Fibroblast of the aortic adventitia (primary cell): ENCODE measurements around the gene MOV10L1. TPM values are rescaled to one million over a fixed set of nuclear protein-coding genes. Genes with fewer than 3 reads are reported as not detected.
A peak's percentile ranks its signal among the peaks of the same experiment; 100 is the strongest.
"Not testable (repeated sequence)": the region's sequence is repeated elsewhere in the genome, so short reads cannot be mapped to it uniquely, and the experiment has no call there.

Source experiments
- DNase-seq: peaks from one replicate; pipeline ENCODE4 v3.0.0-alpha.2; 2010; ENCODE audit warnings: low read depth
- H3K4me3 ChIP-seq: 2 replicates; pipeline ENCODE4 v1.5.1; 2011; ENCODE audit warnings: low read depth, mild to moderate bottlenecking, control low read depth, low read length, moderate library complexity
- total RNA-seq: library from RNA; depleted of rRNA; stranded (reverse); fragments of >200 nt; gene quantifications from 2 replicates; pipeline ENCODE4 v1.2.3, GENCODE V29; 2012; ENCODE audit warnings: low replicate concordance
- TF ChIP-seq, protein P1 (sequence below): IDR thresholded peaks from 2 replicates; pipeline ENCODE4 v1.5.1; 2011; ENCODE audit warnings: mild to moderate bottlenecking, low read length, control low read depth, inconsistent platforms; ENCODE audit not compliant: insufficient read depth

Gene MOV10L1
- total RNA-seq, 1 donor = 5.1 TPM

DNA sequence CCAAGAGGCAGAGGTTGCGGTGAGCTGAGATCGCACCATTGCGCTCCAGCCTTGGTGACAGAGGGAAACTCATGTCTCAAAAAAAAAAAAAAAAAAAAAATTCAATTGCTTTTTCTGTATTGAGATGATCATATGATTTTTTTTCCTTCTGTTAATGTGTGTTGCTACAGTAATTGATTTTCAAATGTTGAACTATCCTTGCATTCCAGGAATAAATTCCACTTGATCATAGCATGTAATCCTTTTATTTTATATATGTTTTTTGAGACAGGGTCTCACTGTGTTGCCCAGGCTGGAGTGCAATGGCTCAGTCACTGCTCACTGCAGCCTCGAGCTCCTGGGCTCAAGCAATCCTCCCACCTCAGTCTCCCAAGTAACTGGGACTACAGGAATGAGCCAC, 33.3 kb downstream of the MOV10L1 start:
- no peak overlapping the region for H3K4me3 ChIP-seq
- TF ChIP-seq, protein P1, sequence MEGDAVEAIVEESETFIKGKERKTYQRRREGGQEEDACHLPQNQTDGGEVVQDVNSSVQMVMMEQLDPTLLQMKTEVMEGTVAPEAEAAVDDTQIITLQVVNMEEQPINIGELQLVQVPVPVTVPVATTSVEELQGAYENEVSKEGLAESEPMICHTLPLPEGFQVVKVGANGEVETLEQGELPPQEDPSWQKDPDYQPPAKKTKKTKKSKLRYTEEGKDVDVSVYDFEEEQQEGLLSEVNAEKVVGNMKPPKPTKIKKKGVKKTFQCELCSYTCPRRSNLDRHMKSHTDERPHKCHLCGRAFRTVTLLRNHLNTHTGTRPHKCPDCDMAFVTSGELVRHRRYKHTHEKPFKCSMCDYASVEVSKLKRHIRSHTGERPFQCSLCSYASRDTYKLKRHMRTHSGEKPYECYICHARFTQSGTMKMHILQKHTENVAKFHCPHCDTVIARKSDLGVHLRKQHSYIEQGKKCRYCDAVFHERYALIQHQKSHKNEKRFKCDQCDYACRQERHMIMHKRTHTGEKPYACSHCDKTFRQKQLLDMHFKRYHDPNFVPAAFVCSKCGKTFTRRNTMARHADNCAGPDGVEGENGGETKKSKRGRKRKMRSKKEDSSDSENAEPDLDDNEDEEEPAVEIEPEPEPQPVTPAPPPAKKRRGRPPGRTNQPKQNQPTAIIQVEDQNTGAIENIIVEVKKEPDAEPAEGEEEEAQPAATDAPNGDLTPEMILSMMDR = no peak
- no peak for DNase-seq

DNA sequence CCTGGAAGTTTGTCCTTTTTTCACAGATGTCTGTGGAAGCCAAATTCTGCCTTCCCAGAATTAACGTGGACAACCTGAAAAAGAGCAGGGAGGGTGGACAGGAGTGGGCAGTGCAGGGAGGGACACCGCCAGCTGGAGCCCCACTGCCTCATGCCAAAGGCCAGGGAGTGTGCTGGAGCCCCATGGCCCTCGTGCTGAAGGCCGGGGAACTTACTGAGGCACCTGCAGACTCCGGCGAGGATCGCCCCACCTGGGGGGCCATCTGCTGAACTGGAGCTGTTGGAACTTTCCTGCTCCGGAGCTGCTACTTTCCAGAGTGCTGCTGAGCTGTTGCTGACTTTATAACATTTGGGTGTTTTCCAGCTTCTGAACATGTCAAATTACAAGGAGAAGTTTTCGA, 35.2 kb downstream of the MOV10L1 start:
- TF ChIP-seq, protein P1 = no peak
- H3K4me3 ChIP-seq = no peak overlapping the region
- DNase-seq = no peak

DNA sequence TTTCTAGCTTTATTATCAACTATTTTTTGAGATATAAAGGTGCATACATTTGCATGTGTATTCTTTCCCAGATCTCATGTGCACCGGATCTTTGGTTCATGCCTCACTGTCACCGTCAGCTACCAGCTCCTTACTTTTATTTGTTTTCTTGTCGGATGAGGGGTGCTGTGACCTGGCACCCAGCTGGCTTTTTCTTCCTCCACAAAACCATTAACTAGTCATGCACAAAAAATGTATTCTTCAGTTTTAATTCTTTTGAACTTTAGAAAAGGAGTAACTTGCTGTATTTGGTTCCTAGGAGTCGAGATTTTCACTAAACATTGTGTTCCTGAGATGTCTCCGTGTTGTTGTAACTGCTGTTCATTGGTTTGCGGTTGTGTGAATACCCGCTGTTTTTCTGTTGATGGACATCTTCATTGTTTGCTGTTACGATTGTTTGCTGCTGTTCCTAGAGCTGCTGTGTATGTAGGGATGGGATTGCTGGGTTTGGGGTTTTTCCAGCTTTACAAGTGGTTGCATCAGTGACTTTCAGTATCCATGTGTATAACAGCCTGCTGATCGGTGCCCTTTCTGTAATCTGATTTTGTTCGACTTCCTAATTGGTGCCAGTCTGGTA, 39.4 kb downstream of the MOV10L1 start:
- H3K4me3 ChIP-seq = no peak overlapping the region
- peak; percentile 68 for DNase-seq
- TF ChIP-seq, protein P1 = no peak

DNA sequence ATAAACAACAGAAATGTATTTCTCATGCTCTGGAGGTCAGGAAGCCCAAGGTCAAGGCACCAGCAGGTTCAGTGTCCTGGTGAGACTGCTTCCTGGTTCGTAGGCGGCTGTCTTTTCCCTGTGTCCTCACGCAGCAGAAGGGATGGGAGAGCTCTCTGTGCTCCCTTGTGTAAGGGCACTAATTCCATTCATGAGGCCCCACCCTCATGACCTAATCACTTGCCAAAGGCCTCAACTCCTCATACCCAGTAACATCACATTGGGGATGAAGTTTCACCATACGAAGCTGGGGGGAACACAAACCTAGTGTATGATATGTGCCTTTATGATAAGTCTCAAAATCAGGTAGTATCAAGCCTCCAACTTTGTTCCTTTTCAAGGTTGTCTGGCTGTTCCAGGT, 42.1 kb downstream of the MOV10L1 start:
- no peak for DNase-seq
- no peak overlapping the region for H3K4me3 ChIP-seq
- TF ChIP-seq, protein P1 = no peak

DNA sequence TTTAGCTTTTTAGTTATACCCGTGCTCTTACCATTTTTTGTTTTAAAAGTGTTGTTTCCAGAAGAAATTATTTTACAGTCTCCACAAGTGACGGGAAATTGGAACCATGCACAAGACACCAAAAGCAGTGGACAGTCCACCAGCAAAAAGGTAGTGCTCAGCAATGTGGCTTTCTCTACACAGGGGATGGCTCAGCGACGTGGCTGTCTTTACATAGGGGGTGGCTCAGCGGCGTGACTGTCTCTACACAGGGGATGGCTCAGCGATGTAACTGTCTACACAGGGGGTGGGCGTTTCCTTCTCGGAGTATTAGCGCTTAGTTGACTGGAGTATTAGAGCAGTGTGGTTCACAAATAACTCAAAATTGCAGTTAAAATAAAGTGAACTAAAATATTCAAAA, 44.7 kb downstream of the MOV10L1 start:
- H3K4me3 ChIP-seq = no peak overlapping the region
- TF ChIP-seq, protein P1 = no peak
- no peak for DNase-seq

DNA sequence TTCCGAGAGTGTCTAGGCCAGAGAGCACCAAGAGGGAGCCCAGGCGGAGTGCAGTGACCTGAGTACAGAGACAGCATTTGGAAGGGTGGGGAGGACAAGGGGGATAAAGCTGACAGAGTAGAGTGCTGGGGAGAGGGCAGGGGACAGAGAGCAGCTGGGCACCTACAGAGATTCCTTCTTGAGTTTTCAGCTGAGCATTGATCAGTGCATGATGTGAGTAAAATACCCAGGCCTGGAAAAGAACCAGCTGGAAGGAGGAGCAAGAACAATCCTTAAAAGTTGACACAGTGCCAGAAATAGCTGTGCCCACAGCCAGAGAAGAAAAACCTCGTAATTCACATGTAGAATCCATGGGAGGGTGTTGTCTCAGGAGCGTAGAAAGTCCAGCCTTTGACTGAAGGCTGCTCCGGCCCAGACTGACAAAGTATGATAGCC, 46.8 kb downstream of the MOV10L1 start:
- TF ChIP-seq, protein P1 = no peak
- peak; percentile 28 for DNase-seq
- no peak overlapping the region for H3K4me3 ChIP-seq

DNA sequence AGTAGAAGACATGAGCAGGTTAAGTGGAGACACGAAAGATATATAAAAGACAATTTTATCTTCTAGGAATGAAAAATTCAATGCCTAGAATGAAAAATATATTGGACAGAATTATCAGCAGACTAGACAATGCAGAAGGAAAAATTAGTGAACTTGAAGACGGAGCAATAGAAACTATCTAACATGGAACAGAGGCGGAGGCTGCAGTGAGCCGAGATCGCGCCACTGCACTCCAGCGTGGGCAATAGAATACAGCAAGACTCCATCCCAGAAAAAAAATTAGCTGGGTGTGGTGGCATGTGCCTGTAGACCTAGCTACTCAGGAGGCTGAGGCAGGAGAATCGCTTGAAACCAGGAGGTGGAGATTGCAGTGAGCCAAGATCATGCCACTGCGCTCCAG, 47.5 kb downstream of the MOV10L1 start:
- H3K4me3 ChIP-seq, DNase-seq: not testable (repeated sequence)
